ENCODE measurements around the gene GHRL.
A peak's percentile ranks its signal among the peaks of the same experiment; 100 is the strongest.
"Not testable (repeated sequence)": the region's sequence is repeated elsewhere in the genome, so short reads cannot be mapped to it uniquely, and the experiment has no call there.

The GHRL gene

DNA sequence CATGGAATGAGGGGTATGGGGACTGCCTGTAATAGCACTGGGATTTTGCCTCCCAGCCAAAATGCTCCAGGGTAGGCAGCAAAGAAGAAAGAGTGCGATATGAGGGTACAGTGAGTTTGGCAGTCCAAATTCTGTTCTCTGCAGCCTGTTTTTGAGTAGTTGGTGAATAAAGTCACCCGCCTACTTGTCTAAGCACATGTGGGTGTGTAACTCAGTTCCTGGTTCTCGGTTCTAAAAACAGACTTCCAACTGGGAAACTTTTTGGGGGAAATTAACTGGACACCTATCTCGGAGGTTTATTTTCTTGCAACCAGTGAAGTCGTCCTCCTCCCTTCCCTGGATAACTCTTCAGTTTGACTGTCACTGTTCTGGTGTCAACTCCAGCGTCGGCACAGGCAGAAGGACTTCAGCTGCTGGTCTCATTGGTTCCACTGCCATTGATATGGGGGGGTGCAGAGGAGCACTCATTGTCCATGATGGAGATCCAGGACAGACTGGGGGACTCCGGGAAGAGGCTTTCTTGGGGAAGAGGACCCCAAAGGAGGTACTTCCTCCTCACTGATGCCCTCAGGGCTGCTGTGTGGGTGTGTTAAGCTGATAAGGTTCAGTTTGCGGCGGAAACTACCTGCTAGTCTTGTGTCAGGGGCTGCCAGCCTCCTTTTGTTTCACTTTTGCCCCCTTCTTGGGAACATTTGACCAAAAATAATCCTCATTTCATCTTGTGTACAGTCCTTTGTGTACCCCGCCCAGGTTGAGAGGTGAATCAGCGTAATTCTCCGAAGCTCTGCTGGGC lies 13.2 kb downstream of the GHRL start:
- Mint-ChIP-seq H3K36me3 (peaks cover 39% of the 10 kb centered on the region), H3K4me1 (peaks cover 9% of the 10 kb centered on the region), H3K27ac (no peak overlapping the region), H3K27me3 (no peaks in the 10 kb centered on the region), H3K4me3 (no peak overlapping the region), H3K9me3 (no peaks in the 10 kb centered on the region)
- no peak for ATAC-seq

DNA sequence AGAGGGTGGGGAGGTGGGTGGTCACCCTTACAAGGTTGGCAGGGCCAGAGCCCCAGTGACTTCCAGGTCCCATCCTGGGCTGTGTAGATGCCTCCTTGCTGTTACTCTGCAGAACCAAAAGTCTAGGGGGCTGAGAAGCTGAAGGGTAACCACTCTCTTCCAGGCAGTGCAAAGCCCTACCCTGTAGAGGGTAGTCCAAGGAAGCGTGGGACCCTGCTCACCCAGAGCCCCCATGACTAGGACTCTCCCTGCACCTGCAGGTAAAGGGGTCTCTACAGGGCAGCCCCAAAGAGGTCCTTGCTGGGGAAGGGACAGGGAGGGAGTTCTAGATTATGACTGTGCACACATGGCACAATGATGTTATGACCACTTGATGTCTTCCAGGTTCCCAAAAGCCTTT lies 14.2 kb downstream of the GHRL start:
- peaks cover 11% of the 10 kb centered on the region for H3K4me1 Mint-ChIP-seq
- H3K27me3 Mint-ChIP-seq = no peaks in the 10 kb centered on the region
- H3K27ac Mint-ChIP-seq = no peak overlapping the region

DNA sequence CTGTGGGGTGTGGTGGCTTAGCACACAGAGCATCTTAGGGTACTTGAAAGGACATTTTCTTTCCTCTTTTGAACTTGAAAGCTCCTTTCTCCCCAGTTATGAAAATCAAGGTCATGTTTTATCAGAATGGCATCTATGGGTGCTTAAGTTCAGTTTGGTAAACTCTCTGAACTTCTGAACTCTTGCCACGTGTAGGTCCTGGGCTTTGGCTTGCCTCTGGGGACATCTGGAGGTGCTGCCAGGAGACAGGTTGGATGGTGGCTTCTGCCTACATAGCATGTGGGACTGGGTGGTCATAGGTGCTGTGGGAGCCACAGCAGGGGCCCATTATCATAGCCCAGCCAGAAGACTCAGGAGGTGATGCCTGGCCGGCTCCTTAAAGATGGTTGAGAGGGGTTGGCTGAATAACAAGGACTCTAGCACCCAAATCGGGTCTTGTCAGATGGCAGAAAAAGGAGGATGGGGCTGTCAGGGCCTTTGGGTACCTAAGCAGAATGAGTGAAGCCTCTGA lies 15.6 kb downstream of the GHRL start:
- Mint-ChIP-seq H3K27me3 (no peaks in the 10 kb centered on the region), H3K9me3 (no peaks in the 10 kb centered on the region), H3K36me3 (peaks cover 45% of the 10 kb centered on the region), H3K27ac (peak overlapping the region; percentile 40), H3K4me3 (no peak overlapping the region), H3K4me1 (peaks cover 24% of the 10 kb centered on the region)
- ATAC-seq = no peak

More for the DNA sequence above, 14.2 kb downstream of the GHRL start:
- Mint-ChIP-seq H3K9me3 (no peaks in the 10 kb centered on the region), H3K36me3 (peaks cover 39% of the 10 kb centered on the region), H3K4me3 (no peak overlapping the region)
- ATAC-seq = no peak

DNA sequence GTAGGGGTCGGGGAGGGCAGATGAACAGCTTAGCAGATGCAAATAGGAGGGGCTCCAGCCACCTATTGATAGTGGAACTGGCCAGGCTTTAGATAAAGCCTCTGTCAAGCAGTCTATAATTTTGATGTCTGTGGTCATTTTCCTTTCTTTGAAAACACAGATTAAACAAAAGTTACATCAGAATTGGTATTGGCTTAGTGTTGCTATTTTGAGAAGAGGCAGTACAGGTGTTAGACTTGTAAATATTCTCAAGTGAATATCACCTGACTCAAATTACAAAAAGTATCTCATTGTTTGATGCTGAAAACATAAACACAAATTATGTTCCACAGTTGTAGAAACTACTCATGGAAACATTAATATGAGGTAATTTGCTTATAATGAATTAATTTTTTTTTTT lies 18.1 kb downstream of the GHRL start:
- peak overlapping the region; percentile 22 for H3K27ac Mint-ChIP-seq
- ATAC-seq = no peak
- no peak overlapping the region for H3K4me3 Mint-ChIP-seq
- no peaks in the 10 kb centered on the region for H3K9me3 Mint-ChIP-seq
- H3K4me1 Mint-ChIP-seq = peaks cover 25% of the 10 kb centered on the region
- H3K27me3 Mint-ChIP-seq = no peaks in the 10 kb centered on the region
- H3K36me3 Mint-ChIP-seq = peaks cover 52% of the 10 kb centered on the region

DNA sequence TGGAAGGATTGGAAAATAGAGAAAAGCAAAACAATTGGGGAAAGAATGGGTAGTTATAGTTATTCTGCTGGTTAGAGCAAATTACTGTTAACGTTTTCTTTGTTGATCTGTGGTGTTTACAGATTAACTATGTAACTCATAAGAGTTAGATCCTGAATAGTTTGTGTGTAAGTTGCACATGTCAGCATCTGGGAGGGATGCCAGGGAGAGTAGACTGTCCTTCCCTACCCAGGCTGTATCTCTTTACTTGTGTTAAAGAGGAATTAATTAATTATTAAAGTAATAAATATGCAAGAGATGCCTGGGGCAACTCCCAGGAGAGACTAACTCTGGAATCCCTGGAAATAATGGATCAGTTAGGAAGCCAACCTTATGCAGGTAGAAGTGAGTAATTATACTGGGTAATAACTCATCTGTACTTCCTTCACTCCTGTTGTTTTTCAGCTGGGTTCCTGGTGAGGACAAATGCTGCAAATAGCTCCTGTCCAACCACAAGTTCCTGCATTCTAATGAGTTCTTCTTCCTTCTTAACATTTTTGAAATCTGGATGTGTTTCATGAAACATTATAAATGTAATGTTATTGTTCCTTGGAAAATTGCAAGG lies 18.9 kb downstream of the GHRL start:
- no peaks in the 10 kb centered on the region for H3K9me3 Mint-ChIP-seq
- peaks cover 49% of the 10 kb centered on the region for H3K36me3 Mint-ChIP-seq
- ATAC-seq = no peak
- no peak overlapping the region for H3K4me3 Mint-ChIP-seq
- H3K27me3 Mint-ChIP-seq = no peaks in the 10 kb centered on the region
- H3K27ac Mint-ChIP-seq = peak overlapping the region; percentile 65
- peaks cover 25% of the 10 kb centered on the region for H3K4me1 Mint-ChIP-seq

DNA sequence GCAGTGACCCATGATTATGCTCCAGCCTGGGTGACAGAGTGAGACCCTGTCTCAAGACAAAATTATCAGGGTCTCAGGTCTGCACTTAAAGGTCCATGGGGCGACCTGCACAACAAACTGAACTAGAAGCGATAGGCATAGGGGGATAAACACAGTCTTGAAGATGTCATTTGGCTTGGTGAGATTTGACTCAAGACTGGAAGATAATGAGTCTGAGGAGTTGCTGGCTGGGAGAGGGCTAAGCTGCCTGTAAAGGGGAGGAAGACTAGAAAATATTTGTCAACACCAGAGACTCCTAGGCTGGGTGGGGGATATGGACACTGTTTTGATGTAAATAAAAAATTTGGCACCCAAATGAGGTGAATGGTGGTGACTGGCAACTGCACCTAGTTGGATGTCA lies 19.8 kb downstream of the GHRL start:
- Mint-ChIP-seq H3K4me3 (peak overlapping the region; percentile 29), H3K27ac (peak overlapping the region; percentile 65), H3K36me3 (peaks cover 40% of the 10 kb centered on the region), H3K4me1 (peaks cover 25% of the 10 kb centered on the region), H3K27me3 (no peaks in the 10 kb centered on the region), H3K9me3 (no peaks in the 10 kb centered on the region)
- ATAC-seq = no peak

DNA sequence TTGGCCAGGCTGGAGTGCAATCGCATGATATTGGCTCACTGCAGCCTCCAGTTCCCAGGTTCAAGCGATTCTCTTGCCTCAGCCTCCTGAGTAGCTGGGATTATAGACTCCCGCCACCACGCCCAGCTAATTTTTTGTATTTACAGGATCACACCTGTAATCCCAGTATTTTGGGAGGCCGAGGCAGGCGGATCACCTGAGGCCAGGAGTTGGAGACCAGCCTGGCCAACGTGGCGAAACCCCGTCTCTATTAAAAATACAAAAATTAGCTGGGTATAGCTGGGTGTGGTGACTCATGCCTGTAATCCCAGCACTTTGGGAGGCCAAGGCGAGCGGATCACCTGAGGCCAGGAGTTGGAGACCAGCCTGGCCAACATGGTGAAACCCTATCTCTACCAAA lies 20.3 kb downstream of the GHRL start:
- not testable (repeated sequence) for ATAC-seq, H3K9me3 Mint-ChIP-seq, H3K27me3 Mint-ChIP-seq, H3K4me3 Mint-ChIP-seq
- peaks cover 29% of the 10 kb centered on the region for H3K4me1 Mint-ChIP-seq
- H3K27ac Mint-ChIP-seq = peak overlapping the region; percentile 65
- peaks cover 39% of the 10 kb centered on the region for H3K36me3 Mint-ChIP-seq

DNA sequence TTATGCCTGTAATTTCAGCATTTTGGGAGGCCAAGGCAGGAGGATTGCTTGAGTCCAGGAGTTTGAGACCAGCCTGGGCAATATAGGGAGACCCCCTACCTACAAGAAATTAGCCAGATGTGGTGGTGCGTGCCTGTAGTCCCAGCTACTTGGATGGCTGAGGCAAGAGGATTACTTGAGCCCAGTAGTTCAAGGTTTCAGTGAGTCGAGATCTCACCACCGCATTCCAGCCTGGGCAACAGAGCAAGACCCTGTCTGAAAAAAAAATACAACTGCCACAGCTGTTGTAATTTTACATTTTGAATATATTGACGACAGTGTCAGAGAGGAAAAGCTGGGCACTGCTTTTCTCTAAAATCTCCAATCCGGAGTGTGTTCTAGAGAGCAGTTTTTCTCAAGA lies 23.3 kb downstream of the GHRL start:
- H3K27ac Mint-ChIP-seq = no peak overlapping the region
- H3K9me3 Mint-ChIP-seq = no peaks in the 10 kb centered on the region
- no peak overlapping the region for H3K4me3 Mint-ChIP-seq

DNA sequence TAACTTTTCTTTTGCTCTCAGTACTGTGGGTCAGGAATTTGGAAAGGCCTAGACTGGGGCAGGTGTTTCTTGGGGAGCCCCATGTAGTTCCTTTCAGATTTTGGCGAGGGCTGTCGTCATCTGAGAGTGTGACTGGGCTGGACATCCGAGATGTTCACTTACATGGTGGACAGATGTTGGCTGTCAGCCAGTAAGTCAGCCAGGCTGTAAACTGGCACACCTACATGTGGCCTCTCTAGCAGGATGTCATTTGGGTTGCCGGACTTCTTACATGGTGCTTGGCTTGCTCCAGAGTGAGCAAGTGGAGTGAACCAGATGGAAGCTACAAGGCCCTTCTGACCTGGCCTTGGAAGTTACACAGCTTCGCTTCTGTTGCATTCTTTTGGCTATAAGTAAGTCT lies 23.8 kb downstream of the GHRL start:
- Mint-ChIP-seq H3K9me3 (no peaks in the 10 kb centered on the region), H3K27me3 (no peaks in the 10 kb centered on the region), H3K4me1 (peaks cover 42% of the 10 kb centered on the region), H3K36me3 (peaks cover 55% of the 10 kb centered on the region), H3K4me3 (no peak overlapping the region), H3K27ac (no peak overlapping the region)
- ATAC-seq = no peak

More for the DNA sequence above, 23.3 kb downstream of the GHRL start:
- ATAC-seq = no peak
- H3K27me3 Mint-ChIP-seq = no peaks in the 10 kb centered on the region
- peaks cover 42% of the 10 kb centered on the region for H3K4me1 Mint-ChIP-seq
- H3K36me3 Mint-ChIP-seq = peaks cover 50% of the 10 kb centered on the region

DNA sequence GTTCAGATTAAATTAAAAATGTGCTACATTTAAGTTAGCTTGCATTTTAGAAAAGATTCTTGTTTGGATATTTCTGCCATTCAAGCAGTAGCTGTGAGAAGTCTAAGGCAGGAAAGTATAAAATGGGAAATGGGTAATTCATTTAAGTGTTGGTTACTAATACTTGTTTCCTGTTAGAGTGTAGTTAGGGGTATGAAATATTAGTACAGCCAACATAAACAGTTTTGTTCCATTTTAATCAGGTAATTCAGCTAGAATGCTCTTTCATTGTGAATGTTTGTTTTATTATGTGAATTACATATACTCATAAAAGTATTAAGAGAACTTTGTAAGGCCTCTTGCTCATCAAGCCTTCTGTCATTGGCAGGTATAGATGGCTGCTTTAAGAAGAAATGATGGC lies 24.6 kb downstream of the GHRL start:
- peaks cover 42% of the 10 kb centered on the region for H3K4me1 Mint-ChIP-seq
- H3K9me3 Mint-ChIP-seq = no peaks in the 10 kb centered on the region
- ATAC-seq = no peak
- no peaks in the 10 kb centered on the region for H3K27me3 Mint-ChIP-seq
- no peak overlapping the region for H3K4me3 Mint-ChIP-seq
- peak overlapping the region; percentile 51 for H3K27ac Mint-ChIP-seq
- peaks cover 59% of the 10 kb centered on the region for H3K36me3 Mint-ChIP-seq

DNA sequence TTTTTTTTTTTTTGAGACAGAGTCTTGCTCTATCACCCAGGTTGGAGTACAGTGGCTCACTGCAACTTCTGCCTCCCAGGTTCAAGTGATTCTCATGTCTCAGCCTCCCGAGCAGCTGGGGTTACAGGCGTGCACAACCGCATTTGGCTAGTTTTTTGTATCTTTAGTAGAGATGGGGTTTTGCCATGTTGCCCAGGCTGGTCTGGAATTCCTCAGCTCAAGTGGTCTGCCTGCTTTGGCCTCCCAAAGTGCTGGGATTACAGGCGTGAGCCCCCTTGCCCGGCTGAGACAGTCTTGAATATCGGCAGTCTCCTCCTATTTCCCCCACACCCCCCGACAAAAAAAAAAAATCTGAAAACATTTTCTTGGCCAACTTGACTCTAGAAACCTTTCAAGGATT lies 25.8 kb downstream of the GHRL start:
- Mint-ChIP-seq H3K36me3 (peaks cover 60% of the 10 kb centered on the region), H3K27ac (peak overlapping the region; percentile 51), H3K4me1 (peaks cover 40% of the 10 kb centered on the region)
- not testable (repeated sequence) for H3K9me3 Mint-ChIP-seq, H3K27me3 Mint-ChIP-seq, H3K4me3 Mint-ChIP-seq, ATAC-seq

DNA sequence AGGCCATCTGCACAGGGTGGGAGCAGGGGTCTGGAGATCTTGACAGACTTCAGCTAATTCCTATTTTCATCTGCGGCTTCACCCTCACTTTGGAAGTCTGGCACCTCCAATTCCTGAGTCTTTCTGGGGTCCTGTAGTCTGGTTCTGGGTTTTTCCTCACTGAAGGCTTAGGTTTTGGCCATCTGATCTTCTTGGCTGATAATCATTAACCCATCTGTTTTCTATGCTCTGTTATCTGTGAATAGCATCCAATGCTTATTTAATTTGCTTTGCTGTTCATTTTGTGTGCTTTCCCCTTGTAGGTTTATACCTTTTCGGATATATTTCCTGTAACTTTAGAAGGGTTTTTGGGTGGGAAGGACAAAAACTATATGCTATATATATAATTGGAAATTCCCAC lies 26.9 kb downstream of the GHRL start:
- Mint-ChIP-seq H3K4me1 (peaks cover 47% of the 10 kb centered on the region), H3K27me3 (no peaks in the 10 kb centered on the region), H3K27ac (no peak overlapping the region), H3K4me3 (no peak overlapping the region), H3K9me3 (no peaks in the 10 kb centered on the region), H3K36me3 (peaks cover 69% of the 10 kb centered on the region)
- no peak for ATAC-seq

DNA sequence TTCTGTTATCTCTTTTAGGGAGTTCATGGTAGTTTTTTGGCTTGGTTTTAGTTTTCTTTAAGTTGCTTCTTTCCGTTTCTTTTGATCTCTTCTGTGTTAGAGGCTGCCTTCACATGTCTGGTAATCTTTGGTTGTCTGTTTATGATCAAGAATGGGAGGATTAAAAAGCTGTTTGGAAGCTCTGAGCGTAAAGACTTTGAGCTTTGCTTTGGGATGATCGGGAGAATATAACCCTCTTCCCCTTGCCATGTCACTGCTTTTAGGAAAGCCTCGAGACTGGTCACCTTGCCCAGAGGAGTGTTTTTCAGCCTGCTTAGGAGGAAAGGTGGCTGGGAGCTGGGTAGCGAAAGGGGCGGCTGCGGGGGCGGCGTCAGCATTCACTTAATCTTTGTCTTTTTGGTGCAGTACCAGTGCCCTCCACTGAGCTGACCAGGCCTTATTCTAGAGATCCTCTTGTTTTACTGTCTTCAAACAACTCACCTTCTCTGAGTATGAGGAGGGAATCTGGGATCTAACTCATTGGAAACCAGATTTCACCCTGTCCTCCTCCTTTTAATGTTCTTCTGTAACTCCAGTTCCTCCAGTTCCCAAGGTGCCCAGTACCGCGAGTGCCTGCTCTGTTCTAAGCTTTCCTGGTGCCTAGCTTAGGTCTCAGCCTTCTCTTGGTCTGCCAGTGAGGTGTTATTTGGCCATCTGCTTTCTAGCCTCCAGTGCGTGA lies 28.9 kb downstream of the GHRL start:
- H3K27ac Mint-ChIP-seq = peak overlapping the region; percentile 13
- no peak overlapping the region for H3K4me3 Mint-ChIP-seq
- peak; percentile 66 for ATAC-seq
- peaks cover 63% of the 10 kb centered on the region for H3K4me1 Mint-ChIP-seq
- H3K9me3 Mint-ChIP-seq = no peaks in the 10 kb centered on the region
- H3K27me3 Mint-ChIP-seq = no peaks in the 10 kb centered on the region
- H3K36me3 Mint-ChIP-seq = peaks cover 72% of the 10 kb centered on the region

DNA sequence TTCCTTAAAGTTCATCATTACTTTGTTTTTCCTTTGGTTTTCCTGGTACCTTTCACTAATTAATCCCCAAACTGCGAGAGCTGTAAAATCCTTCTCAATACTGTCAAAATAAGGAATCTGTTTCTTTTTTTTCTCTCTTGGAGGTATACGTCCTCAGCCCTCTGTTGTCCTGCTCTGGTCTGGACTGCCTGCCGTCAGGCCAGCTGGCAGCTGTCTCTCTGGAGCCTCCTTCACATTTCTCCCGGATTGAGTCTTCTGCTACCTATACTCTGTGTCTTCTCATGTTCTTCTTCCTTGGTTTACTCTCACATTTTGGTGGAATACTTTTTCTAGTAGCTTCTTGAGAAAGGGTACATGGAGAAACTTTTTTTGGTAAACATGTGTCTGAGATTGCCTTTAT lies 30.7 kb downstream of the GHRL start:
- Mint-ChIP-seq H3K36me3 (peaks cover 65% of the 10 kb centered on the region), H3K27me3 (no peaks in the 10 kb centered on the region), H3K4me3 (no peak overlapping the region)

DNA sequence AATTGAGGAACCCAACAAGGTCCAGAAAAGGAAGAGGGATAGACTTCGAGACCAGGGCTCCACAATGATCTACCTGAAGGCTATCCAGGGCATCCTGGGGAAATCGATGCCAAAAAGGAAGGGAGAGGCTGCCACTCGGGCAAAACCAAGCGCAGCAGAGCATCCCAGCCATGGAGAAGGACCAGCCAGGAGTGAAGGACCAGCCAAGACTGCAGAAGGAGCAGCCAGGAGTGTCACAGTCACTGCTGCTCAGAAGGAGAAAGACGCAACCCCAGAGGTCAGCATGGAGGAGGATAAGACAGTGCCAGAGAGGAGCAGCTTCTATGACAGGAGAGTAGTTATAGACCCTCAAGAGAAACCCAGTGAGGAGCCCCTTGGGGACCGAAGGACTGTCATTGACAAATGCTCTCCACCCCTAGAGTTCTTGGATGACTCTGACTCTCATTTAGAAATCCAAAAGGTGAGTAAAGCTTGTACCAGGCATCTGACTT lies 32.5 kb downstream of the GHRL start:
- Mint-ChIP-seq H3K9me3 (no peaks in the 10 kb centered on the region), H3K27ac (peak overlapping the region; percentile 69), H3K4me1 (peaks cover 63% of the 10 kb centered on the region), H3K4me3 (no peak overlapping the region), H3K27me3 (no peaks in the 10 kb centered on the region), H3K36me3 (peaks cover 70% of the 10 kb centered on the region)
- ATAC-seq = no peak

More for the DNA sequence above, 30.7 kb downstream of the GHRL start:
- Mint-ChIP-seq H3K4me1 (peaks cover 59% of the 10 kb centered on the region), H3K27ac (peak overlapping the region; percentile 25), H3K9me3 (no peaks in the 10 kb centered on the region)
- no peak for ATAC-seq

Measured in stimulated activated memory B cell treated with anti-CD40 and anti-IgM and Interleukin-4, amounts not matched to agents 10 μg/mL and 1 μg/mL and 100 μg/mL, for 72 hours (primary cell).